NB4 (cell line): ENCODE measurements around the gene MESD.

Experiments
- DNase-seq: peaks from one replicate; pipeline ENCODE4 v3.0.0; 2010; ENCODE audit warnings: low read depth
- H3K4me3 ChIP-seq: one replicate; pipeline ENCODE4 v1.5.1; 2011; ENCODE audit warnings: mild to moderate bottlenecking, low read depth, low read length, moderate library complexity
- MYC ChIP-seq: IDR thresholded peaks from 2 replicates; pipeline ENCODE4 v1.6.1; 2011; ENCODE audit warnings: low read depth, low read length
- POLR2A ChIP-seq: IDR thresholded peaks from 2 replicates; pipeline ENCODE4 v1.6.1; 2011; ENCODE audit warnings: mild to moderate bottlenecking; ENCODE audit not compliant: insufficient read length; ENCODE audit errors: extremely low read depth
- TF ChIP-seq, protein P1 (sequence below): IDR thresholded peaks from 2 replicates; pipeline ENCODE4 v1.6.1; 2011; ENCODE audit warnings: low read depth, low read length
- TF ChIP-seq, protein P2 (sequence below): IDR thresholded peaks from one replicate; pipeline ENCODE4 v1.5.1; 2012; ENCODE audit warnings: low read depth, low read length

The MESD gene

GRCh38 chr15:80989518-80990478, at the start of gene MESD:
Gene MESD, minus strand, starts transcription at chr15:80989819. Its CDS starts 28 bp downstream, at chr15:80989791.
- TF ChIP-seq MYC = peak; percentile 54
- TF ChIP-seq, protein P1, sequence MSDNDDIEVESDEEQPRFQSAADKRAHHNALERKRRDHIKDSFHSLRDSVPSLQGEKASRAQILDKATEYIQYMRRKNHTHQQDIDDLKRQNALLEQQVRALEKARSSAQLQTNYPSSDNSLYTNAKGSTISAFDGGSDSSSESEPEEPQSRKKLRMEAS = peak; percentile 53
- peak; percentile 97 for TF ChIP-seq POLR2A
- TF ChIP-seq, protein P2, sequence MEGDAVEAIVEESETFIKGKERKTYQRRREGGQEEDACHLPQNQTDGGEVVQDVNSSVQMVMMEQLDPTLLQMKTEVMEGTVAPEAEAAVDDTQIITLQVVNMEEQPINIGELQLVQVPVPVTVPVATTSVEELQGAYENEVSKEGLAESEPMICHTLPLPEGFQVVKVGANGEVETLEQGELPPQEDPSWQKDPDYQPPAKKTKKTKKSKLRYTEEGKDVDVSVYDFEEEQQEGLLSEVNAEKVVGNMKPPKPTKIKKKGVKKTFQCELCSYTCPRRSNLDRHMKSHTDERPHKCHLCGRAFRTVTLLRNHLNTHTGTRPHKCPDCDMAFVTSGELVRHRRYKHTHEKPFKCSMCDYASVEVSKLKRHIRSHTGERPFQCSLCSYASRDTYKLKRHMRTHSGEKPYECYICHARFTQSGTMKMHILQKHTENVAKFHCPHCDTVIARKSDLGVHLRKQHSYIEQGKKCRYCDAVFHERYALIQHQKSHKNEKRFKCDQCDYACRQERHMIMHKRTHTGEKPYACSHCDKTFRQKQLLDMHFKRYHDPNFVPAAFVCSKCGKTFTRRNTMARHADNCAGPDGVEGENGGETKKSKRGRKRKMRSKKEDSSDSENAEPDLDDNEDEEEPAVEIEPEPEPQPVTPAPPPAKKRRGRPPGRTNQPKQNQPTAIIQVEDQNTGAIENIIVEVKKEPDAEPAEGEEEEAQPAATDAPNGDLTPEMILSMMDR = no peak
- H3K4me3 ChIP-seq = peak within 1 kb of the TSS; percentile 98
- DNase-seq = peak; percentile 96

DNA sequence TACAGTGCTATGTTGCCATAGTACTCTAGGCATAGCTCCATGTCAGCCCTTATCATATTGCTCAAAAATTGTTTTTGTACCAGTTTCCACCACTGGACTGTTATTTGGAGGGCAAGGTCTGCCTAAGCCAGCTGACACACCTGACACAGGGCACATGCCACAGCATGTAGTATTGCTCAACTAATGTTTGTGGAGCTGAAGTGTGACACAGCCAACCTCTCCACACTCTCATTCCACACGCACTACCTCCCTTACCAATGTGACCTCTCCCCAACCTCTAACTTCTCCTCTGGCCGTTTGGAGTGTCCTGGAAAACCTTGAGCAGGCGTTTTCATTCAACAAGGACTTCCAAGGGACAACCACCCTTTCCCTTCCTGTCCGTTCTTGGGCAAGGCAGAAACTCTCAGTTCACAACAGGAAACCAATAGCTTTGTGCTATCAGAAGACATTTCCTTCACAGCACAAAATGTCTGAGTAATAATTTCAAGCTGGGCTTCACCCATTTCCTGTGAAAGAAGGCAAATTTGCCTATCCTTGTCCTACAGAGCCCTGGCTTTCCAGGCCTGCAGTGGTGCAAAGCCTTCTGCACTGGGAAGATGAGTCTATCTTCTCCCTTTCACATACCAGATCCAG, 49.5 kb upstream of the MESD start:
- H3K4me3 ChIP-seq = no peak overlapping the region
- TF ChIP-seq, protein P2 = no peak
- no peak for TF ChIP-seq MYC
- TF ChIP-seq POLR2A = no peak
- TF ChIP-seq, protein P1 = no peak
- no peak for DNase-seq

GRCh38 chr15:81037952-81038743, 48.5 kb upstream of the MESD start:
- DNase-seq = no peak
- no peak overlapping the region for H3K4me3 ChIP-seq

DNA sequence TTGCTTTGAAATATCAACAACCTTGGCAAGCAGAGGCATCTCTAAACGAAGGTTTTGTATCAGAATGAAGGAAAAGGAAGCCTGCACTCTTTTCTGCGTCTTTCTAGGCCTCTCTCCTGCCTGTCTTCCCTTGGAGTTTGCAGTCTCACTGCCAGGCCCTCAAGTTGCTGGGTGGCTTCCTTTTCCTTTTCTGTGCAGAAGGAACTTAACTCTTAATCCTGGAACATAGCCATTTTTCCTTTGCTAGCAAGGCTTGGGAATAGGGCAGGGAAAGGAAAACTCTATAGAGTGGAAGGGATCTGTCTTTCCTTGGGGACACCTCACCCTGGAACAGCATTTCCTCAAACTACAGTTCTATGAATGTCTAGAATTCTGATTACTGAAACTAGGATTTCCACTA, 43.9 kb upstream of the MESD start:
- TF ChIP-seq MYC (no peak), POLR2A (no peak)
- TF ChIP-seq, protein P1 = no peak
- TF ChIP-seq, protein P2 = no peak
- H3K4me3 ChIP-seq = no peak overlapping the region
- no peak for DNase-seq

More at GRCh38 chr15:81037952-81038743, 48.5 kb upstream of the MESD start:
- TF ChIP-seq POLR2A (no peak), MYC (no peak)
- TF ChIP-seq, protein P2 = no peak
- TF ChIP-seq, protein P1 = no peak

DNA sequence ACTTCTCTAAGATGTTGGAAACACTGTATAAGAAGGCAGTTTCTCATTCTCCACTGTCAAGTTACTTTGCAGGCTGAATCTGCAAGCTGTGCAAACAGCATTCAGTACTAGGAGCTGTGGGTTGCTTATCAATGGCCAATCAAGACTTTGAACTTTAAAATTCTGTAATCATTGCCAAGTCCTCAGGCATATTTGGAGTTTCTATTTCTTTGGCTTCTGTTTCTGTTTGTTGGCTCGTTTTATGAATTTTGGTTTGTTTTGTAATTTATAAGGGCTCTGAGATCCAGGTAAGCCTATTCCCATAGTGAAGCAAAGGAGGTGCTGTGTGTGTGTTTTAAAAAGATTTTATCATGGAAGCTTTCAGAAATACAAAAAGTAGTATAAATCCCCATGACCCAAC, 43.2 kb upstream of the MESD start:
- no peak for DNase-seq
- TF ChIP-seq, protein P2 = no peak
- TF ChIP-seq POLR2A (no peak), MYC (no peak)
- TF ChIP-seq, protein P1 = no peak
- H3K4me3 ChIP-seq = no peak overlapping the region
